Breast epithelium (tissue), 3 donors: Measurements from ENCODE around the gene ADARB1.

Experiments used
- CTCF ChIP-seq, 3 donors: fragments of 450-650 bp; IDR thresholded peaks; one replicate each; pipeline ENCODE4 v1.5.1; 2016 to 2017; ENCODE audit warnings: antibody characterized with exemption in 3 of 3, mild to moderate bottlenecking in 3 of 3, moderate library complexity in 3 of 3
- POLR2A ChIP-seq: fragments of 450-650 bp; IDR thresholded peaks from one replicate; pipeline ENCODE4 v1.6.1; 2016; ENCODE audit warnings: antibody characterized with exemption, mild to moderate bottlenecking, moderate library complexity
- POLR2AphosphoS5 ChIP-seq, 3 donors: sonication (generic); formaldehyde crosslinking; IDR thresholded peaks; one replicate each; pipeline ENCODE4 v1.6.1; 2017; ENCODE audit warnings: antibody characterized with exemption in 3 of 3

DNA sequence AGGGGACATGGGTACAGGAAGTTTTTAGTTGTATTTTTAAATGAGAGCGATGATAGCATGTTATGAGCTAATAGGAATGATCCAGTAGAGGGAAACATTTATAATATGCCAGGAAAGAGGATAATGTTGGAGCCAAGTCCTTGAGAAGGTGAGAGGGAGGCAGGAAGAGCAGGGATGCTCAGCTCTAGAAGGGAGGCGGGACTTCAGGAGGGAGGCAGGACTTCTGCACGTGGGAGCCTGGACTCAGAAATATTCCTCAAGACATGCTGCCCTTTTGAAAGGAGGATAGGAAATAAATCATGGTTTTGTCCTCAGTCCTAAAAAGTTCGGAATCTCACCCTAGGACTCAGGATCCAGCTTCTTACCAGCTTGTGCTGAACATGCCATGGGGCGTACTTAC is 5.9 kb downstream of the ADARB1 start:
- no peak for TF ChIP-seq CTCF (IDR thresholded peaks at IDR 0.05)
- TF ChIP-seq POLR2A: no peak
- no peak for TF ChIP-seq POLR2AphosphoS5 (IDR thresholded peaks at IDR 0.05)
